H9 (cell line): Measurements from ENCODE around the gene SAFB. TPM values are rescaled to one million over a fixed set of nuclear protein-coding genes. Genes with fewer than 3 reads are reported as not detected.

ENCODE experiments used
- DNase-seq: peaks from one replicate; pipeline ENCODE4 v3.0.0-alpha.2; 2017
- H2AFZ ChIP-seq: one replicate; pipeline ENCODE4 v1.6.1; 2013; ENCODE audit warnings: mild to moderate bottlenecking, low read length, control low read depth, moderate library complexity
- H2AK5ac ChIP-seq: 2 replicates; pipeline ENCODE4 v1.6.1; 2013; ENCODE audit warnings: low read length, control low read depth, mixed read lengths; ENCODE audit not compliant: insufficient read length
- H2BK120ac ChIP-seq: one replicate; pipeline ENCODE4 v1.6.1; 2013; ENCODE audit warnings: low read depth, mild to moderate bottlenecking, low read length, control low read depth, inconsistent platforms; ENCODE audit not compliant: poor library complexity, severe bottlenecking
- H2BK12ac ChIP-seq: 2 replicates; pipeline ENCODE4 v1.6.1; 2013; ENCODE audit warnings: low read length, control low read depth, mixed read lengths, low read depth; ENCODE audit not compliant: insufficient read length
- H2BK15ac ChIP-seq: 2 replicates; pipeline ENCODE4 v1.6.1; 2013; ENCODE audit warnings: low read depth, low read length, control low read depth
- H2BK20ac ChIP-seq: one replicate; pipeline ENCODE4 v1.6.1; 2013; ENCODE audit warnings: low read depth, mild to moderate bottlenecking, low read length, control low read depth, inconsistent platforms; ENCODE audit not compliant: poor library complexity, severe bottlenecking
- H2BK5ac ChIP-seq: 2 replicates; pipeline ENCODE4 v1.6.1; 2013; ENCODE audit warnings: low read length, control low read depth, mixed read lengths; ENCODE audit not compliant: insufficient read length
- H3K14ac ChIP-seq: 2 replicates; pipeline ENCODE4 v1.6.1; 2013; ENCODE audit warnings: low read length, control low read depth; ENCODE audit not compliant: insufficient read depth
- H3K18ac ChIP-seq: 2 replicates; pipeline ENCODE4 v1.6.1; 2013; ENCODE audit warnings: low read depth, mild to moderate bottlenecking, mixed read lengths, low read length, control low read depth; ENCODE audit not compliant: insufficient read length
- H3K23ac ChIP-seq: 2 replicates; pipeline ENCODE4 v1.6.1; 2013; ENCODE audit warnings: low read length, control low read depth, mixed read lengths, low read depth; ENCODE audit not compliant: insufficient read length
- H3K23me2 ChIP-seq: 2 replicates; pipeline ENCODE4 v1.6.1; 2013; ENCODE audit warnings: low read depth, mild to moderate bottlenecking, mixed read lengths, low read length, control low read depth; ENCODE audit not compliant: insufficient read length, poor library complexity, severe bottlenecking
- H3K27ac ChIP-seq: 2 replicates; pipeline ENCODE4 v1.5.1; 2013; ENCODE audit warnings: low read length, control low read depth, mixed read lengths, low read depth; ENCODE audit not compliant: insufficient read length
- H3K27me3 ChIP-seq: 2 replicates; pipeline ENCODE4 v1.6.1; 2013; ENCODE audit warnings: low read length, control low read depth, inconsistent platforms; ENCODE audit not compliant: insufficient read depth
- H3K4ac ChIP-seq: 2 replicates; pipeline ENCODE4 v1.6.1; 2013; ENCODE audit warnings: low read depth, mild to moderate bottlenecking, control low read depth, inconsistent platforms, low read length, moderate library complexity
- H3K4me1 ChIP-seq: 2 replicates; pipeline ENCODE4 v1.6.1; 2013; ENCODE audit warnings: low read length, control low read depth, inconsistent platforms; ENCODE audit not compliant: insufficient read depth
- H3K4me2 ChIP-seq: 2 replicates; pipeline ENCODE4 v1.6.1; 2013; ENCODE audit warnings: low read length, control low read depth, mixed read lengths; ENCODE audit not compliant: insufficient read length, insufficient read depth
- H3K56ac ChIP-seq: 2 replicates; pipeline ENCODE4 v1.6.1; 2013; ENCODE audit warnings: low read depth, mild to moderate bottlenecking, mixed read lengths, low read length, control low read depth; ENCODE audit not compliant: insufficient read length
- H3K79me1 ChIP-seq: 2 replicates; pipeline ENCODE4 v1.6.1; 2013; ENCODE audit warnings: low read depth, mild to moderate bottlenecking, moderate library complexity, low read length, control low read depth, inconsistent platforms; ENCODE audit not compliant: insufficient read depth, poor library complexity, severe bottlenecking
- H3K79me2 ChIP-seq: 2 replicates; pipeline ENCODE4 v1.6.1; 2013; ENCODE audit warnings: low read length, control low read depth, inconsistent platforms; ENCODE audit not compliant: insufficient read depth
- H3K9ac ChIP-seq: 2 replicates; pipeline ENCODE4 v1.6.1; 2013; ENCODE audit warnings: low read length, control low read depth, mixed read lengths; ENCODE audit not compliant: insufficient read length; ENCODE audit errors: extremely low read depth
- H3K9me3 ChIP-seq: one replicate; pipeline ENCODE4 v1.6.1; 2013; ENCODE audit warnings: low read depth, low read length, inconsistent platforms; ENCODE audit not compliant: control insufficient read depth
- H3T11ph ChIP-seq: one replicate; pipeline ENCODE4 v1.6.1; 2013; ENCODE audit warnings: mild to moderate bottlenecking, low read length, control low read depth, inconsistent platforms
- H4K20me1 ChIP-seq: one replicate; pipeline ENCODE4 v1.6.1; 2013; ENCODE audit not compliant: control insufficient read depth, insufficient read length, insufficient read depth
- H4K5ac ChIP-seq: 2 replicates; pipeline ENCODE4 v1.6.1; 2013; ENCODE audit warnings: low read depth, mild to moderate bottlenecking, mixed read lengths, low read length, control low read depth; ENCODE audit not compliant: insufficient read length
- H4K8ac ChIP-seq: replicated peaks from 2 replicates; pipeline ENCODE4 v1.6.1; 2013; ENCODE audit warnings: low read length, control low read depth, mixed read lengths, low read depth; ENCODE audit not compliant: insufficient read length
- H4K91ac ChIP-seq: 2 replicates; pipeline ENCODE4 v1.6.1; 2013; ENCODE audit warnings: low read depth, mild to moderate bottlenecking, moderate library complexity, mixed read lengths, low read length, control low read depth; ENCODE audit not compliant: insufficient read length
- H3K27ac Mint-ChIP-seq, 3 experiments: 2 replicates in 2 of 3; 3 replicates in 1 of 3; pipeline ENCODE4 v1.8.0; 2020 to 2021; ENCODE audit warnings: mixed read lengths in 3 of 3, mild to moderate bottlenecking in 1 of 3, moderate library complexity in 1 of 3
- H3K27me3 Mint-ChIP-seq: 2 replicates; pipeline ENCODE4 v1.8.0; 2021; ENCODE audit warnings: low read depth, mild to moderate bottlenecking, moderate library complexity, mixed read lengths
- H3K36me3 Mint-ChIP-seq, 3 experiments: 2 replicates in 2 of 3; 3 replicates in 1 of 3; pipeline ENCODE4 v1.8.0; 2020 to 2021; ENCODE audit warnings: low read depth in 3 of 3, mixed read lengths in 3 of 3; ENCODE audit not compliant: insufficient read depth in 1 of 3
- H3K4me1 Mint-ChIP-seq, 2 experiments: 2 replicates each; pipeline ENCODE4 v1.8.0; 2020; ENCODE audit warnings: mixed read lengths in 2 of 2
- H3K4me3 Mint-ChIP-seq, 2 experiments: 2 replicates in 1 of 2; 3 replicates in 1 of 2; pipeline ENCODE4 v1.8.0; 2020 to 2021; ENCODE audit warnings: mild to moderate bottlenecking in 2 of 2, mixed read lengths in 2 of 2, moderate library complexity in 1 of 2
- H3K9me3 Mint-ChIP-seq, 2 experiments: 2 replicates in 1 of 2; 3 replicates in 1 of 2; pipeline ENCODE4 v1.8.0; 2020; ENCODE audit warnings: mild to moderate bottlenecking in 2 of 2, mixed read lengths in 2 of 2, moderate library complexity in 1 of 2
- CTCF ChIP-seq: fragments of 200-600 bp; sonication (generic); conservative IDR thresholded peaks from 3 replicates; pipeline ENCODE4 v1.8.0; 2021; ENCODE audit warnings: antibody characterized with exemption, mild to moderate bottlenecking
- WGBS: extraction: QIAGEN DNeasy Blood & Tissue Kit; methylation state at CpG from one replicate; pipeline ENCODE4 v1.1.7; 2013; ENCODE audit warnings: missing lambda C conversion rate, low lambda C conversion rate, mixed read lengths; ENCODE audit not compliant: insufficient read length; ENCODE audit errors: extremely low coverage; 5-methylcytosine and 5-hydroxymethylcytosine counted together
- total RNA-seq: library from RNA; stranded (reverse); gene quantifications from 2 replicates; pipeline ENCODE4 v1.2.1, GENCODE V29; 2021

The SAFB gene
- total RNA-seq, 1 experiment from 2014 or later: 110 TPM

- Histone ChIP-seq H3K27me3 (no peaks in the 10 kb centered on the region), H4K5ac (no peak overlapping the region), H2BK120ac (no peak overlapping the region), H3K18ac (no peak overlapping the region), H4K20me1 (no peaks in the 10 kb centered on the region), H2AK5ac (no peak overlapping the region), H3K4me2 (no peak overlapping the region), H3T11ph (no peak overlapping the region), H3K27ac (no peak overlapping the region), H3K79me2 (no peaks in the 10 kb centered on the region), H4K91ac (no peak overlapping the region), H3K4ac (no peak overlapping the region), H3K56ac (no peak overlapping the region), H2BK15ac (no peak overlapping the region), H2AFZ (no peak overlapping the region), H3K79me1 (no peaks in the 10 kb centered on the region), H4K8ac (no peak overlapping the region), H2BK5ac (no peak overlapping the region), H3K9ac (no peak overlapping the region), H3K23ac (no peak overlapping the region), H3K9me3 (no peaks in the 10 kb centered on the region), H3K14ac (no peak overlapping the region), H2BK20ac (no peak overlapping the region), H2BK12ac (no peak overlapping the region), H3K4me1 (no peaks in the 10 kb centered on the region), H3K23me2 (no peaks in the 10 kb centered on the region)
- H3K36me3 Mint-ChIP-seq: no peaks in the 10 kb centered on the region; a peak in 1 of 7 replicates
- WGBS: no CpG with 5 or more reads among the region's 6 CpGs
- no peaks in the 10 kb centered on the region; the same call in 1 of the 2 replicates for H3K27me3 Mint-ChIP-seq
- no peak overlapping the region for H3K27ac Mint-ChIP-seq
- no peak for TF ChIP-seq CTCF
- DNase-seq: no peak
- peaks cover 12 to 15% of the 10 kb centered on the region in 2 experiments for H3K4me1 Mint-ChIP-seq
- no peaks in the 10 kb centered on the region for H3K9me3 Mint-ChIP-seq
- no peak overlapping the region for H3K4me3 Mint-ChIP-seq
Measured at GRCh38 chr19:5579286-5579685, 43.6 kb upstream of the SAFB start.
